Measurements from ENCODE around the gene ZMYND11. TPM values are rescaled to one million over a fixed set of nuclear protein-coding genes. Genes with fewer than 3 reads are reported as not detected.

ZMYND11 gene
- total RNA-seq, result 100 to 1,000 TPM; 127 to 179 (median 154) TPM

GRCh38 chr10:135132-135600, at the start of gene ZMYND11:
Gene ZMYND11, plus strand, starts transcription at chr10:135455. Its CDS starts 44,558 bp downstream, at chr10:180013.
- peak; percentile 79 to 82 for DNase-seq
- intact Hi-C loops (cut with DNase I), result no loop called here
- 3% methylated on average over 26 of the region's 73 CpGs; no CpG with 5 or more reads in 1 of the 2 donors for WGBS, 2 donors
- Histone ChIP-seq H3K9me3 (no peaks in the 10 kb centered on the region), H3K36me3 (no peaks in the 10 kb centered on the region), H3K27me3 (no peaks in the 10 kb centered on the region), H3K27ac (peak within 1 kb of the TSS; percentile 98 to 99 (median 99)), H3K4me3 (replicated peaks in 1 of 3) (peak within 1 kb of the TSS; percentile 41 to 82 (median 65)), H3K4me1 (peaks cover 44% of the 10 kb centered on the region in 2 donors)
- TF ChIP-seq CTCF (IDR thresholded peaks at IDR 0.05), result peak in 1 of 6 experiments; percentile 3
- TF ChIP-seq POLR2A (IDR thresholded peaks at IDR 0.05), result peak in 1 of 2 donors; percentile 59

GRCh38 chr10:86031-86430, 49.2 kb upstream of the ZMYND11 start:
- Histone ChIP-seq H3K36me3 (no peaks in the 10 kb centered on the region), H3K27me3 (no peaks in the 10 kb centered on the region), H3K9me3 (no peaks in the 10 kb centered on the region), H3K4me3 (replicated peaks in 1 of 3) (no peak overlapping the region), H3K4me1 (peaks cover 0 to 14% of the 10 kb centered on the region in 2 donors), H3K27ac (no peak overlapping the region)
- intact Hi-C loops (cut with DNase I), result no loop called here
- TF ChIP-seq CTCF (IDR thresholded peaks at IDR 0.05), result no peak
- TF ChIP-seq POLR2A (IDR thresholded peaks at IDR 0.05), result no peak
- 75 to 91% methylated on average over 2 to 10 of the region's 10 CpGs for WGBS, 2 donors
- no peak for DNase-seq

- Histone ChIP-seq H3K36me3 (no peaks in the 10 kb centered on the region), H3K4me1 (peaks cover 10 to 28% of the 10 kb centered on the region in 2 donors), H3K27me3 (no peaks in the 10 kb centered on the region), H3K4me3 (replicated peaks in 1 of 3) (no peak overlapping the region), H3K9me3 (no peaks in the 10 kb centered on the region), H3K27ac (no peak overlapping the region)
- no peak for DNase-seq
- intact Hi-C loops (cut with DNase I), result no loop called here
- 78 to 83% methylated on average over 9 of the region's 19 CpGs for WGBS, 2 donors
- TF ChIP-seq CTCF (IDR thresholded peaks at IDR 0.05), result no peak
- TF ChIP-seq POLR2A (IDR thresholded peaks at IDR 0.05), result no peak
These were observed 47.8 kb upstream of the ZMYND11 start for GRCh38 chr10:87177-88080.

- intact Hi-C loops (cut with DNase I), result no loop called here
- WGBS, 2 donors, result 57 to 60% methylated on average over 3 to 4 of the region's 4 CpGs
- DNase-seq, result peak; percentile 33 to 54
These were observed 47.0 kb upstream of the ZMYND11 start for GRCh38 chr10:88253-88652.

More at GRCh38 chr10:88253-88652, 47.0 kb upstream of the ZMYND11 start:
- Histone ChIP-seq H3K36me3 (no peaks in the 10 kb centered on the region), H3K4me1 (peaks cover 15 to 32% of the 10 kb centered on the region in 2 donors), H3K27ac (no peak overlapping the region), H3K27me3 (no peaks in the 10 kb centered on the region), H3K9me3 (no peaks in the 10 kb centered on the region), H3K4me3 (replicated peaks in 1 of 3) (no peak overlapping the region)
- TF ChIP-seq CTCF (IDR thresholded peaks at IDR 0.05), result no peak
- no peak for TF ChIP-seq POLR2A (IDR thresholded peaks at IDR 0.05)
